K562 (cell line): ENCODE results near the gene MARCHF3. TPM values are rescaled to one million over a fixed set of nuclear protein-coding genes. Genes with fewer than 3 reads are reported as not detected.

Experiments used
- FOS ChIP-seq: IDR thresholded peaks from 3 replicates; pipeline ENCODE4 v1.6.1; 2011; ENCODE audit not compliant: insufficient read length; ENCODE audit errors: extremely low read depth
- GATAD2A ChIP-seq: fragments of 450-650 bp; IDR thresholded peaks from 2 replicates; pipeline ENCODE4 v1.6.1; 2017
- MBD2 ChIP-seq: sonication (generic); IDR thresholded peaks from 2 replicates; pipeline ENCODE4 v1.6.1; 2016; ENCODE audit warnings: low read depth, borderline replicate concordance
- PTRF ChIP-seq: fragments of 450-650 bp; IDR thresholded peaks from 2 replicates; pipeline ENCODE4 v1.6.1; 2016; ENCODE audit warnings: mild to moderate bottlenecking, missing genetic modification characterization, missing compliant biosample characterization
- RUNX1 ChIP-seq: sonication (generic); IDR thresholded peaks from 2 replicates; pipeline ENCODE4 v1.6.1; 2016; ENCODE audit warnings: antibody characterized with exemption, low read depth
- SRSF1 ChIP-seq: fragments of 200-400 bp; formaldehyde crosslinking; IDR thresholded peaks from 2 replicates; pipeline ENCODE4 v1.6.1; 2017; ENCODE audit warnings: mild to moderate bottlenecking, low read depth, low read length, moderate library complexity
- ZFP36 ChIP-seq: fragments of 150-350 bp; IDR thresholded peaks from 2 replicates; pipeline ENCODE4 v1.6.1; 2018; ENCODE audit warnings: low read length, low read depth; ENCODE audit not compliant: partially characterized antibody
- polyA plus RNA-seq, 8 experiments: library from polyadenylated mRNA; depleted of rRNA in 4 of 8; stranded (reverse) in 5 of 8; unstranded in 3 of 8; fragments of >200 nt; fragmentation: Nextera tagmentation in 2 of 8; fragmentation: Illumina TruSeq in 1 of 8; extraction: Ambion mirVana in 2 of 8; extraction: Trizol in 1 of 8; gene quantifications; 2 replicates each; pipeline versions ENCODE4 v1.2.1 to v1.2.3, GENCODE V29; 2011 to 2014; ENCODE audit warnings: inconsistent platforms in 1 of 8, missing spikeins in 1 of 8
- total RNA-seq, 7 experiments: library from RNA; depleted of rRNA in 6 of 7; stranded (reverse); fragments of >200 nt in 6 of 7; fragmentation: Illumina TruSeq in 2 of 7; extraction: Trizol in 2 of 7; gene quantifications; 2 replicates each; pipeline versions ENCODE4 v1.2.1 to v1.2.3, GENCODE V29; 2011 to 2021; ENCODE audit warnings: low replicate concordance in 1 of 7
- TF ChIP-seq, protein P1 (sequence below): fragments of 200-600 bp; sonication (generic); IDR thresholded peaks from one replicate; pipeline ENCODE4 v1.6.1; 2012; ENCODE audit warnings: mild to moderate bottlenecking, low read depth, low read length, inconsistent platforms
- TF ChIP-seq, protein P2 (sequence below), 2 experiments: fragments of 150-350 bp in 1 of 2; IDR thresholded peaks; 2 replicates each; pipeline ENCODE4 v1.6.1; 2012 to 2016; ENCODE audit warnings: low read depth in 2 of 2, low read length in 2 of 2, mild to moderate bottlenecking in 1 of 2, moderate library complexity in 1 of 2

Gene MARCHF3
- total and polyA plus RNA-seq, 9 of the 15 experiments (the other 6 are each of a cell fraction or from before 2014, with no cell fraction given), result 5.6 to 37.4 (median 16.5) TPM

DNA sequence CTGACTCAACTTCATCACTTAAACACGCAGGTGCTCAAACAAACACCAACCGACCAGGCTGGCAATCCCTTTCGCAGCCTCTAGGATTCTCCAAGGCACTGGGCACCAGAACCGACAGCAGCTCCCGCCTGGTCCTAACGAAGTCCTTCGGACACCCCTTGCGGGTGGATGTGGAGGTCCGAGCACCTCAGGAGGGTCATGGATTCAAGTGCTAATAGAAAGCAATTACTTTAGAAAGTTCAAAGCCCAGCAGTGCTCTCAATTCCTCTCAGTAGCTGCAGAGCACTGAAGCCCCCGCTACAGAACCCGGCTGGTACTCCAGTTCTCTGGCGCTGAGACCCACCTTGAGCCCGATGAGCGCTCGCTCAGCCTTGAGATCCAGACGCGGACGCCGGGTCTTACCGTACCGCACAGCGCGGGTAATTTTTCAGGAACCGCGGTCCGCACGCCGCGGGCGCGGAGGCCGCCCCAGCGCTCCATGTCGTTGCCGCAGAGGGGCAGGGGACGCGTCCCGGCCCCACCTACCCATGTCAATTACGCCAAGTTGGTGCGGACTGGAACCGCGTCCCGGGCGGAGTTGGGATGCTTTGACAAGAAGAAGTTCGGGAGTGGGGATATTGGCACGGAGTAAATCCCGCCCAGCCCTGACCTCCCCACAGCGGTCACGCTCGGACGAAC, 638 bp downstream of the MARCHF3 start (continued):
- TF ChIP-seq, protein P1, sequence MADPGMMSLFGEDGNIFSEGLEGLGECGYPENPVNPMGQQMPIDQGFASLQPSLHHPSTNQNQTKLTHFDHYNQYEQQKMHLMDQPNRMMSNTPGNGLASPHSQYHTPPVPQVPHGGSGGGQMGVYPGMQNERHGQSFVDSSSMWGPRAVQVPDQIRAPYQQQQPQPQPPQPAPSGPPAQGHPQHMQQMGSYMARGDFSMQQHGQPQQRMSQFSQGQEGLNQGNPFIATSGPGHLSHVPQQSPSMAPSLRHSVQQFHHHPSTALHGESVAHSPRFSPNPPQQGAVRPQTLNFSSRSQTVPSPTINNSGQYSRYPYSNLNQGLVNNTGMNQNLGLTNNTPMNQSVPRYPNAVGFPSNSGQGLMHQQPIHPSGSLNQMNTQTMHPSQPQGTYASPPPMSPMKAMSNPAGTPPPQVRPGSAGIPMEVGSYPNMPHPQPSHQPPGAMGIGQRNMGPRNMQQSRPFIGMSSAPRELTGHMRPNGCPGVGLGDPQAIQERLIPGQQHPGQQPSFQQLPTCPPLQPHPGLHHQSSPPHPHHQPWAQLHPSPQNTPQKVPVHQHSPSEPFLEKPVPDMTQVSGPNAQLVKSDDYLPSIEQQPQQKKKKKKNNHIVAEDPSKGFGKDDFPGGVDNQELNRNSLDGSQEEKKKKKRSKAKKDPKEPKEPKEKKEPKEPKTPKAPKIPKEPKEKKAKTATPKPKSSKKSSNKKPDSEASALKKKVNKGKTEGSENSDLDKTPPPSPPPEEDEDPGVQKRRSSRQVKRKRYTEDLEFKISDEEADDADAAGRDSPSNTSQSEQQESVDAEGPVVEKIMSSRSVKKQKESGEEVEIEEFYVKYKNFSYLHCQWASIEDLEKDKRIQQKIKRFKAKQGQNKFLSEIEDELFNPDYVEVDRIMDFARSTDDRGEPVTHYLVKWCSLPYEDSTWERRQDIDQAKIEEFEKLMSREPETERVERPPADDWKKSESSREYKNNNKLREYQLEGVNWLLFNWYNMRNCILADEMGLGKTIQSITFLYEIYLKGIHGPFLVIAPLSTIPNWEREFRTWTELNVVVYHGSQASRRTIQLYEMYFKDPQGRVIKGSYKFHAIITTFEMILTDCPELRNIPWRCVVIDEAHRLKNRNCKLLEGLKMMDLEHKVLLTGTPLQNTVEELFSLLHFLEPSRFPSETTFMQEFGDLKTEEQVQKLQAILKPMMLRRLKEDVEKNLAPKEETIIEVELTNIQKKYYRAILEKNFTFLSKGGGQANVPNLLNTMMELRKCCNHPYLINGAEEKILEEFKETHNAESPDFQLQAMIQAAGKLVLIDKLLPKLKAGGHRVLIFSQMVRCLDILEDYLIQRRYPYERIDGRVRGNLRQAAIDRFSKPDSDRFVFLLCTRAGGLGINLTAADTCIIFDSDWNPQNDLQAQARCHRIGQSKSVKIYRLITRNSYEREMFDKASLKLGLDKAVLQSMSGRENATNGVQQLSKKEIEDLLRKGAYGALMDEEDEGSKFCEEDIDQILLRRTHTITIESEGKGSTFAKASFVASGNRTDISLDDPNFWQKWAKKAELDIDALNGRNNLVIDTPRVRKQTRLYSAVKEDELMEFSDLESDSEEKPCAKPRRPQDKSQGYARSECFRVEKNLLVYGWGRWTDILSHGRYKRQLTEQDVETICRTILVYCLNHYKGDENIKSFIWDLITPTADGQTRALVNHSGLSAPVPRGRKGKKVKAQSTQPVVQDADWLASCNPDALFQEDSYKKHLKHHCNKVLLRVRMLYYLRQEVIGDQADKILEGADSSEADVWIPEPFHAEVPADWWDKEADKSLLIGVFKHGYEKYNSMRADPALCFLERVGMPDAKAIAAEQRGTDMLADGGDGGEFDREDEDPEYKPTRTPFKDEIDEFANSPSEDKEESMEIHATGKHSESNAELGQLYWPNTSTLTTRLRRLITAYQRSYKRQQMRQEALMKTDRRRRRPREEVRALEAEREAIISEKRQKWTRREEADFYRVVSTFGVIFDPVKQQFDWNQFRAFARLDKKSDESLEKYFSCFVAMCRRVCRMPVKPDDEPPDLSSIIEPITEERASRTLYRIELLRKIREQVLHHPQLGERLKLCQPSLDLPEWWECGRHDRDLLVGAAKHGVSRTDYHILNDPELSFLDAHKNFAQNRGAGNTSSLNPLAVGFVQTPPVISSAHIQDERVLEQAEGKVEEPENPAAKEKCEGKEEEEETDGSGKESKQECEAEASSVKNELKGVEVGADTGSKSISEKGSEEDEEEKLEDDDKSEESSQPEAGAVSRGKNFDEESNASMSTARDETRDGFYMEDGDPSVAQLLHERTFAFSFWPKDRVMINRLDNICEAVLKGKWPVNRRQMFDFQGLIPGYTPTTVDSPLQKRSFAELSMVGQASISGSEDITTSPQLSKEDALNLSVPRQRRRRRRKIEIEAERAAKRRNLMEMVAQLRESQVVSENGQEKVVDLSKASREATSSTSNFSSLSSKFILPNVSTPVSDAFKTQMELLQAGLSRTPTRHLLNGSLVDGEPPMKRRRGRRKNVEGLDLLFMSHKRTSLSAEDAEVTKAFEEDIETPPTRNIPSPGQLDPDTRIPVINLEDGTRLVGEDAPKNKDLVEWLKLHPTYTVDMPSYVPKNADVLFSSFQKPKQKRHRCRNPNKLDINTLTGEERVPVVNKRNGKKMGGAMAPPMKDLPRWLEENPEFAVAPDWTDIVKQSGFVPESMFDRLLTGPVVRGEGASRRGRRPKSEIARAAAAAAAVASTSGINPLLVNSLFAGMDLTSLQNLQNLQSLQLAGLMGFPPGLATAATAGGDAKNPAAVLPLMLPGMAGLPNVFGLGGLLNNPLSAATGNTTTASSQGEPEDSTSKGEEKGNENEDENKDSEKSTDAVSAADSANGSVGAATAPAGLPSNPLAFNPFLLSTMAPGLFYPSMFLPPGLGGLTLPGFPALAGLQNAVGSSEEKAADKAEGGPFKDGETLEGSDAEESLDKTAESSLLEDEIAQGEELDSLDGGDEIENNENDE, result no peak
- no peak for TF ChIP-seq ZFP36
- TF ChIP-seq PTRF (tag), result no peak
- TF ChIP-seq, protein P2, sequence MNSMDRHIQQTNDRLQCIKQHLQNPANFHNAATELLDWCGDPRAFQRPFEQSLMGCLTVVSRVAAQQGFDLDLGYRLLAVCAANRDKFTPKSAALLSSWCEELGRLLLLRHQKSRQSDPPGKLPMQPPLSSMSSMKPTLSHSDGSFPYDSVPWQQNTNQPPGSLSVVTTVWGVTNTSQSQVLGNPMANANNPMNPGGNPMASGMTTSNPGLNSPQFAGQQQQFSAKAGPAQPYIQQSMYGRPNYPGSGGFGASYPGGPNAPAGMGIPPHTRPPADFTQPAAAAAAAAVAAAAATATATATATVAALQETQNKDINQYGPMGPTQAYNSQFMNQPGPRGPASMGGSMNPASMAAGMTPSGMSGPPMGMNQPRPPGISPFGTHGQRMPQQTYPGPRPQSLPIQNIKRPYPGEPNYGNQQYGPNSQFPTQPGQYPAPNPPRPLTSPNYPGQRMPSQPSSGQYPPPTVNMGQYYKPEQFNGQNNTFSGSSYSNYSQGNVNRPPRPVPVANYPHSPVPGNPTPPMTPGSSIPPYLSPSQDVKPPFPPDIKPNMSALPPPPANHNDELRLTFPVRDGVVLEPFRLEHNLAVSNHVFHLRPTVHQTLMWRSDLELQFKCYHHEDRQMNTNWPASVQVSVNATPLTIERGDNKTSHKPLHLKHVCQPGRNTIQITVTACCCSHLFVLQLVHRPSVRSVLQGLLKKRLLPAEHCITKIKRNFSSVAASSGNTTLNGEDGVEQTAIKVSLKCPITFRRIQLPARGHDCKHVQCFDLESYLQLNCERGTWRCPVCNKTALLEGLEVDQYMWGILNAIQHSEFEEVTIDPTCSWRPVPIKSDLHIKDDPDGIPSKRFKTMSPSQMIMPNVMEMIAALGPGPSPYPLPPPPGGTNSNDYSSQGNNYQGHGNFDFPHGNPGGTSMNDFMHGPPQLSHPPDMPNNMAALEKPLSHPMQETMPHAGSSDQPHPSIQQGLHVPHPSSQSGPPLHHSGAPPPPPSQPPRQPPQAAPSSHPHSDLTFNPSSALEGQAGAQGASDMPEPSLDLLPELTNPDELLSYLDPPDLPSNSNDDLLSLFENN (IDR thresholded peaks at IDR 0.05; ENCODE audit: low read depth in 2 of 2, low read length in 2 of 2), result no peak
- TF ChIP-seq RUNX1, result no peak
- no peak for TF ChIP-seq FOS
- TF ChIP-seq GATAD2A, result no peak
- TF ChIP-seq SRSF1, result no peak
- TF ChIP-seq MBD2, result no peak
